MM.1S (cell line): Measurements from ENCODE around the gene GDF3.

ENCODE experiments used
- EZH2 ChIP-seq: fragments of 300-600 bp; sonication (generic); optimal IDR thresholded peaks from 2 replicates; pipeline ENCODE3; 2017; ENCODE audit warnings: low read depth, mild to moderate bottlenecking, antibody characterized with exemption, low read length, mixed read lengths
- TF ChIP-seq, protein P1 (sequence below): fragments of 300-600 bp; sonication (generic); IDR thresholded peaks from 2 replicates; pipeline ENCODE4 v1.5.1; 2016; ENCODE audit warnings: antibody characterized with exemption, low read length, mixed read lengths

DNA sequence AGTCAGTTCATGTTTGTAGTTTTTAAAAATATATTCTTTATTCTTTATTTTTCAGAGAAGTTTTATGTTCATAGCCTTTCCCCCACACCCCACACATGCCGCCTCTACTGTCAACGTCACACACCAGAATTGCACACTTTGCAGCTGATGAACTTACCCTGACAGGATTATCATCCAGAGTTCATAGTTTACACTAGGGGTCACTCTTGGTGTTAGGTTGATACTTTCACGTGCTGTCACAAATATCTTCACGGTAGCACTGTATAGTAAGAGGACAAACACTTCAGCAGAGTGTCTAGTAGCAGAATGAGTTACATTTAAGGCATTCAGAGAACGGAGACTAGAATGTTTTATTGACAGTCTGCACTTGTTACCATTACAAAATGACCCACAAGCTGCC lies 20.8 kb upstream of the GDF3 start:
- TF ChIP-seq, protein P1, sequence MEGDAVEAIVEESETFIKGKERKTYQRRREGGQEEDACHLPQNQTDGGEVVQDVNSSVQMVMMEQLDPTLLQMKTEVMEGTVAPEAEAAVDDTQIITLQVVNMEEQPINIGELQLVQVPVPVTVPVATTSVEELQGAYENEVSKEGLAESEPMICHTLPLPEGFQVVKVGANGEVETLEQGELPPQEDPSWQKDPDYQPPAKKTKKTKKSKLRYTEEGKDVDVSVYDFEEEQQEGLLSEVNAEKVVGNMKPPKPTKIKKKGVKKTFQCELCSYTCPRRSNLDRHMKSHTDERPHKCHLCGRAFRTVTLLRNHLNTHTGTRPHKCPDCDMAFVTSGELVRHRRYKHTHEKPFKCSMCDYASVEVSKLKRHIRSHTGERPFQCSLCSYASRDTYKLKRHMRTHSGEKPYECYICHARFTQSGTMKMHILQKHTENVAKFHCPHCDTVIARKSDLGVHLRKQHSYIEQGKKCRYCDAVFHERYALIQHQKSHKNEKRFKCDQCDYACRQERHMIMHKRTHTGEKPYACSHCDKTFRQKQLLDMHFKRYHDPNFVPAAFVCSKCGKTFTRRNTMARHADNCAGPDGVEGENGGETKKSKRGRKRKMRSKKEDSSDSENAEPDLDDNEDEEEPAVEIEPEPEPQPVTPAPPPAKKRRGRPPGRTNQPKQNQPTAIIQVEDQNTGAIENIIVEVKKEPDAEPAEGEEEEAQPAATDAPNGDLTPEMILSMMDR, result peak; percentile 24
- no peak for TF ChIP-seq EZH2
